HUDEP-2 (cell line): Measurements from ENCODE around the gene UBE3D.
"Not testable (repeated sequence)": the region's sequence is repeated elsewhere in the genome, so short reads cannot be mapped to it uniquely, and the experiment has no call there.

Experiments used
- DNase-seq, 76 experiments: peaks; one replicate each; lab custom pipeline; 2025; ENCODE audit not compliant: unreplicated experiment in 76 of 76; lab: John Stamatoyannopoulos, UW

Gene UBE3D

DNA sequence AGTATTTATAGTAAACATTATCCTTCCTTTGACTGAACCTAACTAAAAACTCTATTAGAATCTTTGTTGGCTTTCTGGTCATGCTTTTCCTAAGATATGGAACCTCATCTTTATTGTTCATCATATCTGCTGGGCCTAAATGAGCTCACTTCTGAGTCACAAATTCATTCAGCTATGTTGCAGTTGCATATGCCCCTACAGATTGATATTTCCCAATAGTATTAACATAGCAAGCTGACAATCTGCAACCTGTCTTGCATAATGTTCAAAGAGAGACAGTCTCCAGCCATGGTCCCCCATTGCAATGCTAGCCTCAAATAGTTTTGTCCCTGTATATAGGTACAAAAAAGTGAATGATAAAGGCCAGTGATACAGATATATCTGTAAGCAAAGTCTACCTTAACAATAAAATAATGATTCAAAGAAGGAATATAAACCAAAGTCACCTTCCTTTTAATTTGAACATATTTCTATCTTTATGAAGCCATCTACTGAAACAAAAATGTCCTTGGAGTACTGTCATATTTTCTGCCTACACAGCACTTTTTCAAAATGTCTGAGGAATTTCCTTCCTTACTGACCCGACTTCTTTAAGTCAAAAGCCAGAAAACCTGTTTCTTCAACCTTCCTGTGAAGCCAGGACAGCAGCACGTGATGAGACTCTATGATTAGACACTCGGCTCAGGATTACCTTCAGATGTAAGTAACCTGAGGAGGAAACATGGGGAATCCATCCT is 140.7 kb downstream of the UBE3D start:
- no peak for DNase-seq

DNA sequence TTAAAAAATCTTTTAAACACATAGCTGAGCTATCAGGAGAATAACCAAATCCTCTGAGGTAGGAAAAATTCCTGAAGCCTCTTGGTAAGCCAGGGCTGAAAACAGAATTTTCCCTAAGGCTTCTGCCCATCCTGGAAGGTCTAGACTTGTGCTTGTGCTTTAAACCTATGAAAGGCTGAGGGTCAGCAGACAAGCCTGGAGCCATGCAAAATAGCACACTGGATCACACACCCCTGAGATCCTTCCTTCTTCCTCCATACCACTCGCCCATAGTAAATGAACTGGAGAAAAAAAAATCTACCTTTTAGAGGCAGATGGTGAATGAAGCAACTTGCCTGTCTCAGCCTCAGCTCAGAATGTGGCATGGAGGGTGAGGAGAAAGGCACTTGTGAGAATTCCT is 144.4 kb downstream of the UBE3D start:
- no peak for DNase-seq

DNA sequence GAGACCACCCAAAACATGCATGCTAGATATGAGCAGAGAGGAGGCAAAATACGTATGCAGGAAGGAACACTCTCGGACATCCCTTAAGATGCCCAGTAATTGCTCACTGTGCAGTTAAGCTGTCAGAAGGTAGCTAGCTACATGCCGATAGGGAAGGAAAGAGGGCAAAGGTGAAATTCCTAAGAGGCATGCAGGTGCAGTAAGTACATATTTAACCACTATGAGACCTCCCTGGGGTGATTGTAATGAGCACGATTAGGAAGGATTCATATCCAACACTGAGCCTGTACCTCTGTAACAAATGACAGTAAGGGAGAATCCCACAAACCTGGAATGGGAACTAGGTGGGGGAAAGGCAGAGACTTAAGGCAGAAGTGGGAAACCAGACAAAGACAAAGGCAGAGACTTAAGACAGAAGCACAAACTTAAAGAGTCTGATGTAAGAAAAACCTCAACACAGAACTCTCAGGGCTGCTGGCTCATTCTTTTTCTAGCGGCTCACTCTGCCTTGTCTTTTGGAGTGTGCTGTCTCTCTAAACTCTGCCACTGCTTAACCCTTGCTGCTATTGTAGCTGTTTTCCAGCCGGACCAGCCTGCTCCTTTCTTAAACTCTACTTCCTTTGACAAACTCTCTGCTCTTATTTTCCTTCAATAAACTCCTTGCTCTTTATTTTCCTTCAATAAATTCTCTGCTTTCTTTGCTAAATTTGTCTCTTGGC is 148.1 kb downstream of the UBE3D start:
- no peak for DNase-seq

DNA sequence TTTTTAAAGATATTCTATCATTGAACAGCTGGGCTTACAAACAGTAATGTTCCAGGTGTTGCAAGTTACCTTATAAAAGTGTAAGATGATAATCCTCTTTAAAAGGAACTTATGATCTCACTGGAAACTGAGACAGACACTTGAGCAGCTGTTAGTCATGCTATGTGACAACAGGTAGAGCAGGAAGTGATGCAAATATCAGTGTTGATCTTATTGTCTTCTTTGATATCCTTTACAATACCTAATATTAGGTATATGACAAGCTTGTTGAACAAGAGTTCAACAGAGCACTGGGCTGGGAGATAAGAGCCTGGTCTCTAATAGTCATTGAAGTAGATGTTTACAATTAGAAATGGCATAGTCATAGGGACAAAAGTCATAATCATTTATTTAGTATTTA is 150.0 kb downstream of the UBE3D start:
- no peak for DNase-seq

DNA sequence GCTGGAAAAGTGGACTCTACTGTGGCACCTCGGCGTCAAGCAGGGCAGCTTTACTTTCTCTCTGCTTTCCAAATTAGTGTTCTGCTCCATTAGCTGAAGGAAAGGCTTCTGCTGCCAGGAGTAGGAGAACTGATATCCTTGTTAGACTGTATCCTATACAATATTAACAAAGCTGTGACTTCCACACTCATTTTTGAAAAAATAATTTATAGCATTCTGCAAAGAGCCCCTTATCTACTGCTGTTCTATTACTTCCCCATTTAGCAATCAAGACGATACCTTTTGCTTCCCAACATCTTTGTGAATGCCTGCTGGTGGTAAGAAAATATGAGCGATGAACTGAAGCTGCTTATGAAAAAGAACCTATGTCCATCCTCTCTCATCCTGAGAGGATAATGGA is 151.1 kb downstream of the UBE3D start:
- DNase-seq, result no peak

DNA sequence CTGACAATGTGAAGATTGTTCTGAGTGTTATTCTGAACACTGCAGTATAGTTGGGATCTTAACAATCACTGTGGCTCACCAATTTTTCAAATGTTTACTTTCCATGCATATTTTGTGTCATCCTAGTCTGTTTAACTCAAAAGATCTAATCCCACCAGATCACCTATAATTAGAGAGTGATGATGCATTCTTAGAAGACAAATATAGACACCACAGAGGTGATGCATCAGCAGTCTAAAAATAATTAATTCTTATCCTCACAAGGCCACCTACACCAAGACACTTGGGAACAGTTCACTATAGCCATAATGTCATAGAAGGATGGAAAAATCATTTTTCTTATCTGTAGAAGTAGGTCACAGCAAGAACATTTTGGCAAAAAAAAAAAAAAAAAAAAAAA is 154.8 kb downstream of the UBE3D start:
- no peak for DNase-seq

DNA sequence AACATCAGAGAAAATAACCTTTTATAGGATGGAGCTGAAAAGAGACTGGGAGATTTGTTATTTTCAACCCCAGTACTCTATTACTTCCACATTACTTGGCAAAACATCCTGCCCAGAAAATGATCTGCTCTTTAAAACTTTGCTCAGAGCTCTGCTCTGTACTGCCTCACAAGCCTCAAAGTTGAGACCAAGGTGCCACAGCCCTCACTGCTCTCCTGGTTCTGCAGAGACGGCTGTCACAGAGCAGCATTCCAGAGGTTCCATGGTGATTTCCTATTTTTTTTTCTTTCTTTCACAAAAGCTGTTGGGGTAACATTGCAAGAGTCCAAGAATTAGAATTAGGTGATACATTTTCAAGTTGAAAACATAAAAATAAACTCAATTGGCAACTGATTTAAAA is 155.2 kb downstream of the UBE3D start:
- DNase-seq, result no peak

DNA sequence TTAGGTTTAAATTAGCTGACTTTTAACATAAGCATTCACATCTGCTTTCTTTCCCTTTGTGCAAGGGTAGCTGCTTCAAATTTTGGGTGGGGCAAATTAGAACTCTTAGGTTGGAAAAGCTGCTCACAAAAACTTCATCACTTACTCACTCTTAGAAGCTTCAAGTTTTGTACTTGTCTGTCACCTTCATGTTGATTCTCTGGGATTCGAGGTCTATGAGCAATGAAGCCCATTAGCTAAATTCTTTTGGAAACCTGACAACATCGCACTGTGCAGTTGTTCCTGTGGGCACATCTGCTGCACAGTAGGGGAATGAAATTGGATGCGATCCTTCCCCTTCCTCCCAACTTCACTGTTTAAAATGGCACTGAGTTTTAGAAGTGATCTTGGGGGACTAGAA is 156.1 kb downstream of the UBE3D start:
- no peak for DNase-seq

DNA sequence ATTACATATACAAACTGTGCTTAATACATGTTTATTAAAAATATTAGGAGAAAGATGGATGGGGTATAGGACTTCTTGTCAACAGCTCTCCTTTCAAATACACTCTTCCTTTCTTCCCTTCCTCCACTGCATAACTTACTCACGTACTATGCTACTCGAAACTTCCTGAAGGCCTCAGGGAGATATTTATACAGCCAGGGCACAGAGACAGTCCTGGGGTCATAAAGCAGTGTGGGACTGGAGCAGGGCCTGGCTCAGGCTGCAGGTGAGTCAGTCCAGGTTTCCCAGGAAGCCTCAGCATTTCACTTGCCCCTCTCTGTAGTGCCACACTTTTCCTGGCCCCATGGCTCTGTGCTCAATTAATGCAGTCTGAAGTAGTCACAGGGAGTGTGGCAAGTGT is 157.0 kb downstream of the UBE3D start:
- no peak for DNase-seq

DNA sequence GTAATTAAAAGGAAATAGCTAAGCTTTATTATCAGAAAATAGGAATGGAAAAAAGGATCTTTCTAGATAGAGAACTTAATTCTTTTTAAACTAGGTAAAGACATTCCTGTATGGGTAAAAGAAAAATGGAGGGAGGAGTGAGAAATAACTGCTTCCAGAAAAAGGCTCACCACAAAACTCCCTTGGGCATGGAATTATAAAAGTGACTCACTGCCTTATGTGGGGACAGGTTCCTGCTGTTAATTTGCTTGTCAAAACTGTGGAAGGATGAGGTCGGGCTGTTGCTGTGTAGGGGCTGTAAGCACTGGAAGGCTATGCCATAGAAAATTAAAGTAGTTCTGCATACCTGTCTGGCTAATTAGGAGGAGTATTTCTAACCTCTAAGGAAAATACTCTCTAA is 158.7 kb downstream of the UBE3D start:
- DNase-seq, result no peak

DNA sequence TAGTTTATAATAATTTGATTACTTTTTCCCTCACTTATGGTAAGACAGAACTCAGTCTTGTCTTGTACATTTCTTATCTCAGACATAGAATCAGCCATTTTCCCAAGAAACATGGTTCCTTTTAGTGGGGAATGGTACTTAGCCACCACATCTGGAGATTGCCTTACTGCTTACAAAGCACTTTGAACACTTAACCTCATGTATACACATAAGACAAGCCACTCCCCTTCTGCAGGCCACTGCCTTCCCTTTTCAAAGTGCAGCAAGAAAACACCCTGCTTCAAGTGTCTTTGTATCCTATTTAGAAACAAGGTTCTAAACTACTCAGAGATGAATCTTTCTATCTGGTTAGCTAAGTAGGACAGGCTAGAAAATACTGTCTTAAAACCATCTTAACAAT is 159.2 kb downstream of the UBE3D start:
- peak in 1 of 76 experiments; percentile 12 for DNase-seq

DNA sequence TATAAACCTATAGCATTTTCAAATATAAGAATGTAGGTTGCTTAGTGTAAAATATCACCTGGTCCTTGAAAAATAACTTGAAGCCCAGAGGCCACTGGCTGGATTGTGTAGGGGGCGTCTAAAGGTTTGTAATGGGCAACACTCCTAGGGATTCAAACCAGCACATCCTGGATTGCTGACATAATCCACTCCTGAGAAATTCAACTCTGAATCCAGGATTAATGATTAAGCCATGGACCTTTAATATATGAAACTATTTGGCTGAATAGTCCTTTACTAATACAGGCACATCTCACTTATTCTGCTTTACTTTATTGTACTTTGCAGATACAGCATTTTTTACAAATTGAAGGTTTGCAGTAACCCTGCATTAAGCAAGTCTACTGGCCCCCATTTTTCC is 160.8 kb downstream of the UBE3D start:
- DNase-seq, result no peak

DNA sequence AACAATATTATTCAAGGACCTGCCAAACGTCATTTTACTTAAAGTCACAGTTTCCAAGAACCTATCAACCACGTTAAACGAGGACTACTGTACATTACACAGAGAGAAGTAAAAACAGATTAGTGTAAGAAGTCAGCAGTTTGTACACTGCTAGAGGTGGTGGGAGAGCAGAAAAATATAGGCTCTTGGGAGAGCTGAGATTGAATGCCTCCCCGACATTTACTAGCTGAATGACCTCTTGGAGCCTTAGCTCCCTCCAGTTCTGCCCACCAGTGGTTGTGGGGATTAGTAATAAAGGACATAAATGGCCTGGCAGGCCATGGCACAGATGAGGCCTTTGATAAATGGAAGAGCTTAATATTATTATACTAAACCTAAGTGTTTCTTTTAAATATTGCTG is 161.4 kb downstream of the UBE3D start:
- DNase-seq, result no peak

DNA sequence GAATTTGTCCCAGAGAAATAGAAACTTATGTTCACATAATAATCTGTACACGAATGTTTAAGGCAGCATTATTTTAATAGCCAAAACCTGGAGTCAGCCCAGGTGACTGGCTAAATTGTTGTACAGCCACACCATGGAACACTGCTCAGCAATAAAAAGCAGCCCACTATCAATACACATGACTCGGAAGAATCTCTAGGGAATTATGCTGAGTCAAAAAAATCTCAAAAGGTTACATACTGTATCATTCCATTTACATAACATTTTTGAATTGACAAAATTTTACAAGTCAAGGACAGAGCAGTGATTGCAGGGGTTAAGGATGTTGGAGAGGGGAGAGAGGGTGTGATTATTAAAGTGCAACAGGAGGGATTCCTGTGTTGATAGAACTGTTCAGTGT is 163.4 kb downstream of the UBE3D start:
- no peak for DNase-seq

DNA sequence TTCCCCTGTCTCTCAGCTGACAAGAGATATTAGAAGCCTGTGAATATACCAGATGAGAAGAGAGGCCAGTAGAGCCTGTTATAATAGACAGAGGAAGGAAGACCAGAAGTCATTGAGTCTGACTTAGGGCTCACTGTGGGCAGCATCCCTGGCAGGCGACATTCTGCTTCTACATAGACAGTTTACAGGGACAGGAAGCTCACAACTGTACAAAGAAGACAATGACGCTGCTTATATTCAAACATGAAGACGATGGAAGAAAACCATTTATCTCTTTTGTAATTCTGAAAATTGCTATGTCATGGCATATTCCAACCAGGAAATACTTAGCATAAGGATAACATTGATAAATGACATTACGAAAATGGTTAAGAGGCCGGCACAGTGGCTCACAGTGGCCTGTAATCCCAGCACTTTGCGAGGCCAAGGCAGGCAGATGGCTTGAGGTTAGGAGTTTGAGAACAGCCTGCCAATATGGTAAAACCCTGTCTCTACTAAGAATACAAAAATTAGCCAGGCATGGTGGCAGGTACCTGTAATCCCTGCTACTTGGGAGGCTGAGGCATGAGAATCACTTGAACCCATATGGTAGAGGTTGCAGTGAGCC is 170.9 kb downstream of the UBE3D start:
- DNase-seq, result no peak

DNA sequence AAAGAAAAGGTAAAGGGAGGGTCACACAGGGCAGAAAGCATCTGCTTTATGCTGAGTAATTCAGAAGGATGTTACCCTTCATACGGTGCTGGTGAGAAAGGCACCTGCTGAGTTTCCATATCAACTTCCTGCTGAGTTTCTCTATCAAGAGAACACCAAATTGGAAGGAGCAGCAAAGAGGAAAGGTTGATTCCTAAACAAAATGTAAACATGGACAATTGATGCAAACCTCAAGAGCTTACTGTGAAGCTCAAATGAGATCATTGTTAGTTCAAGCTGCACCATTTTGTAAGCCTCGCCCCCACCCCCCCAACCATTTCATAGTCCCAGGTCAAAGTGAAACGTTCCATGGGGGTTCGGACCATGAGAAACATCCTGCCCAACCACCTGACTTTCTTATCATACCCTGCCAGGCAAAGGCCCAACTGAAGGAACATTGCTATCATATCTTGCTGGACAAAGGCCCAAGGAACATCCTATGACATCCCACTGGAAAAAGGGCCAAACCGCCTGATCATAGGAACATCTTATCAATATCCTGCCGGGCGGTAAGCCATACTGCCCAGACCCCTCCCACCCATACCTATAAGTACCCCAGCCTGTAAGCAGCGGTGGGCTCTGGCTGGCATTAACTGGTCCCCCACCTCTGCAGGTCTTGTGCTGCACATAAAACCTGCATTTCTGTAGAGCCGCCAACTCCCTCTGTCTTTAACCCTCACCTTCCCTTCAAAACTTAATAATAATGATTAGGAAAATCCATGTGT is 171.6 kb downstream of the UBE3D start:
- DNase-seq, result peak in 69 of 76 experiments; percentile 9 to 93 (median 59)

DNA sequence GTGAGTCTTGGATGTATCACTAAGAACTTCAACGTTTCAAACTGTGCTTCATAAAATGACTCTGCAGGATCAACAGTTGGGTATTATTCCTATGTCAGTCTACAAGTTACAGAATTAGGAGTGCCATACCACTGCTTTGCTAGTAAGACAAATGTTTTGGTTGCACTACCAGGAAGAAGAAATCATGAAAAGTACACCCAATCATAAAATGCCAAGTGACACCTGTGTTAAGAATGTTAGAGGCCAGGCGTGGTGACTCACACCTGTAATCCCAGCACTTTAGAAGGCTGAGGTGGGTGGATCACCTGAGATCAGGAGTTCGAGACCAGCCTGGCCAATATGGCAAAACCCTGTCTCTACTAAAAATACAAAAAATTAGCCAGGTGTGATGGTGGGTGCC is 174.1 kb downstream of the UBE3D start:
- not testable (repeated sequence) for DNase-seq

DNA sequence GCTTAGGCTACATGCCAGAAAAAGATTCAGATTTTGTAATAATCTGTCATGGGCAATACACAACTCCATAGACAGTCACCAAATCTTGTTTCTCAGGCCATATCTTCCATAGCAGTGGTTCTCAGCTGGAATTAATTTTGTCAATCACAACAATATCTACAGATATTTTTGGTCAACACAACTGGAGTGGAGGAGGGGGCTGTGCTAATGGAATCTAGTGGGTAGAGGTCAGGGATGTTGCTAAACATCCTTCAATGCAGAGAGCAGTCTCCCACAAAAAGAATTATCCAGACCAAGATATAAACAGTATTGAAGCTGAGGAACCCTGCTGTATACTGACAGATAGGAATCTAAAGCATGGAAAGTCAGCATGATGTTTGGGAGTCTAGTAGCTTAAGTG is 174.6 kb downstream of the UBE3D start:
- DNase-seq, result no peak

DNA sequence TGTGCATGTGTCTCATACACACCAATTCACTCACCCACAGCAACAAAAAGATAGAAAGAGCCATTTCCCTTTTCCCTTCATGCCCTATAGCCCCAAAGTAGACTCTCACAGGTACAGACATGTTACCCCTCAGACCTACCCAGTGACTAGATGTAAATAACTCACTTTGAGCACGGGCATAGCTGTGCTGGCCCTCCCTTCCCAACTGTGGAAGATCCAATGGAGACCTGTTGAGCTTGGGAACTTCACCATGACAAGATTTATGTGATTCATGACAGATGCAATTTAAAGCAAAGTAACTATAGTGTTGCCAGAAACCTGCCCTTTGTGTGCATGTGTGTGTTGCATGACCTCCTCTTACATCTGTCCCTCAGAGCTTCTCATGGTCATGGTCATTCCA is 175.4 kb downstream of the UBE3D start:
- DNase-seq, result no peak

DNA sequence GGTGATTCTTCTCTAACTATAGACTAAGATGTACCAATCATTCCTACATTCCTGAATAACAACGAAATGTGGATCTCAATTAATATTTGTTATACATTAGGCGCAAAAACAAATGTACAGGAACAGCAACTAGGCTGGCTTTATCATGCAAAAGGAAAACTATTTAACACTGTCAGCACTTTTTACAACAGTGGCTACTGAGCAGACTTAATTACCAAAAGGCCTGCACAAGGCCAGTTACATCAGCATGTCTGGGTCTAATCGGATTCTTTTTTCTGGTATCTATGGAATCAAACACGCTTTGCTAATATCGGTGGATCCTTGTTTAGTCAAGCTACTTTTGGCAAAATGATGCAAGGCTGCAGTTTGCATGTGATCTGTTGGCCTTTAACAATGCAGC is 176.5 kb downstream of the UBE3D start:
- no peak for DNase-seq

DNA sequence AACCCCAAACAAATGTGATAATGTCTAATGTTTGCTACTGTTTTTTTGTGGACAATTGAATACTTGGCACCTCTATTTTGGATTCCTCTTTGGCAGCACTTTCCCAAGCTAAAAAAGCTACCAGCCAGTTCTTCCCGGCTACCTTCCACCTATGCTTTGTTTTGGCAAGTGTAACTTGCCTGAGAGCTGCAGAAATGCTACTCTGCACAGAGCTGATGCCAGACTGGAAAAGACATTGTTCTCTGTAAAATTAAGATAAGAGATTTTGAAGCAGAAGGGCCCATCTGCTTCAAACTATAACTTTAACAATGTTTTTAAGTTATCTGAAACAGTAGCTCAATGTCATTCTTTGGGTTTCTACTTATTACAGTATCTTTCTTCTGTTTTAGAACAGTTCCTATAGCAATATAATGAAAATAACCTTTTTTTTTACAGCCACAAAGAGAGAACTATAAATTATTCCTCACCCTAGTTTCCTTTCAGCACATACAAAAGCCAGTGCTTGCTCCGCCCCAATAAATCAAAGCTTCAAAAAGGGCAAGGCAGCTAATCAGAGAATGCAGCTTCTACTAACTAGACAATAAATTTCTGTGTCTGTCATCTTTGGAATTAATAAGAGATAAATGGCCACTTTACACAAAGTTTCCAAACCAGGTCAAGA is 183.1 kb downstream of the UBE3D start:
- no peak for DNase-seq
